Panc1 (cell line): Measurements from ENCODE around the gene TNRC6C.
"Not testable (repeated sequence)": the region's sequence is repeated elsewhere in the genome, so short reads cannot be mapped to it uniquely, and the experiment has no call there.

Experiments
- CTCF ChIP-seq: fragments of 450-650 bp; IDR thresholded peaks from 2 replicates; pipeline ENCODE4 v1.5.1; 2017; ENCODE audit warnings: mild to moderate bottlenecking
- REST ChIP-seq, 2 experiments: IDR thresholded peaks; 2 replicates each; pipeline ENCODE4 v1.6.1; 2011 to 2012; ENCODE audit warnings: low read depth in 2 of 2, control low read depth in 1 of 2, low read length in 1 of 2, mild to moderate bottlenecking in 1 of 2, moderate library complexity in 1 of 2; ENCODE audit not compliant: insufficient read depth in 1 of 2

GRCh38 chr17:77972271-77972670 is 13.8 kb downstream of the TNRC6C start:
- TF ChIP-seq CTCF: peak; percentile 47
- TF ChIP-seq REST (IDR thresholded peaks at IDR 0.05; ENCODE audit: insufficient read depth in 1 of 2, low read depth in 2 of 2, low read length in 1 of 2): not testable (repeated sequence)
